Embryonic facial prominence (tissue), 1 donor: ENCODE results near the gene TEC.
"Not testable (repeated sequence)": the region's sequence is repeated elsewhere in the genome, so short reads cannot be mapped to it uniquely, and the experiment has no call there.

Source experiments
- DNase-seq: peaks from one replicate; pipeline ENCODE4 v3.0.0-alpha.2; 2016; ENCODE audit errors: extremely low spot score

The TEC gene

DNA sequence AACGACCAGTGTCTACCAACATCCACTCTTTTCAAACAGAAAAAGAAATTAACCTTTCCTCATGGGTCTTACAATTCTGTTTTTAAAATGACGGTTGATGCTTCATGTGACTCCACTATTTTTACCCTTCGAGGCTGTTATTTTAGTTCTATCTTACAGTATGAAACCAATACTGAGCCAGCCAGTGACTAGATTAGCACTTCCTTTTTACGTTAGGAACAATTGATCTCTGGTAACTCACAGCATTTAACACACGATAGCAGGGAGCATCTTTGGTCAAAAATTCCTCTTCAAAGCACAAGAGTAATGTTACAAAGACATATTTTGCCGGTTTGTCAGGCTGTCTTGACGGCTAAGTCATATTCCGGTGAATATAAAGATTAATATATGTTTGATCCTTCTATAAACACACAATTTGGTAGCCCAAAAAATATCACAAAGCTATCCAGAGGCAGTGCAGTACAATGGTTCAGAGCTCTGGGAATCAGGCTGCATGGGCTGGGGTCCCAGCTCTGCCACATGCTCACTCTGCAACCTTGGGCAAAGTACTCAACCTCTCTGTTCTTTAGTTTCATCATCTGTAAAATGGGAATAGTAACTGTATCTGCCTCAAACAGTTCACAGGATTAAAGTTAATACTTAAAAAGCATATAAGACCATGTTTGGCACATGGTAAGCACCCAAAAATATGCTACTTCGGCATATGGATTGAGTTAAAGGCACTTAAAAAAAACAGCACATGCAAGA, 72.7 kb downstream of the TEC start:
- DNase-seq, result no peak

- DNase-seq, result no peak
Measured at GRCh38 chr4:48195853-48196252, 73.8 kb downstream of the TEC start.

- no peak for DNase-seq
Measured at GRCh38 chr4:48195374-48195773, 74.3 kb downstream of the TEC start.

- DNase-seq, result no peak
Measured at GRCh38 chr4:48194971-48195370, 74.7 kb downstream of the TEC start.

GRCh38 chr4:48193921-48194468, 75.6 kb downstream of the TEC start:
- DNase-seq, result no peak

DNA sequence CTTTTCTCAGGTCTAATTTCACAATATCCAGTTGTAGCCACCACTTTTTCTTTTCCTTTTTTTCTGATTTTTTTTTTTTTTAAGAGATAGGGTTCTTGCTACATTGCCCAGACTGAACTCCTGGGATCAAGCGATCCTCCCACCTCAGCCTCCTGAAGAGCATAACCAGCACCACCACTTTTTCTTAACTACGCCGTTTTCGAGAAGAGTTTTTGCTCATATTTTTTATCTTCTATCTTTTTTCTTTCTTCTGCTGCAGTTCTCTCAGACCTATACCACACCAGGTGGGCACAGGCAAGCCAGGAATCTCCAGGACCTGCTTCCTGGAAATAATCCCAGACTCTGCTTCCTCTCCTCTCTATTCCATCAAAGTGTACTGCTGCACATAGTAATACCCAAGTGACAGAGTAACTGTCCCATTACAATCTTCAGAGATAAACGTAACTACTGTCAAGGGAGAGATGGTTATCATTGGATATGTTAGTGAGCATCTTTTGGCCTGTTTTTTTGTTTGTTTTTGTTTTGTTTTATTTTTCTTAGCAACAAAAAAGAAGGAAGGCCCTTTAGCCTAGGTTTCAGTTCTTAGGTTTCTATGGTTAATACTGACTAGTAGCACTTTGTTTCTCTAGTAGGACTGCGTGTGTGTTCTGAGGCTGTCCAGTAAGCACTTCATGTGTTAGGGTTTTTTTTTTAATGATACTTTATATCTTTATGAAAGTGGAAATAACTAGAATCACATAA, 76.4 kb downstream of the TEC start:
- DNase-seq, result no peak

GRCh38 chr4:48191758-48192157, 77.9 kb downstream of the TEC start:
- DNase-seq, result no peak

DNA sequence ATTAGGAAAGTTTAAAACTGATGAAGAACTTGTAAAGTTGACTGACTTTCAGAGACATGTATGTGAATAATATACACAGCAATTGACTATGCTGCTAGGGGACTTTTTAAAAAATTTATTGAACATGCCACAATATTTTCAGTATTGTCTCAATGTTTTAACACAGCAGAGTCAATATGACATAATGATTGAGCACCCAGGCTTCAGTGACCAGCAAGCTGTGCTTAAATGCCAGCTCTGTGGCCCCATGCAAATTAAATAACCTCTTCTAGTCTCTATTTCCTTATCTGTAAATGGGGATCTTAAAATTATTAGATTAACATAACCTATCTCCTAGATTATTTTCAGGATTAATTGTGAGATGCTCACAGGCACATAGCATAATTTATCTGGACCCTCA, 78.8 kb downstream of the TEC start:
- DNase-seq, result no peak

DNA sequence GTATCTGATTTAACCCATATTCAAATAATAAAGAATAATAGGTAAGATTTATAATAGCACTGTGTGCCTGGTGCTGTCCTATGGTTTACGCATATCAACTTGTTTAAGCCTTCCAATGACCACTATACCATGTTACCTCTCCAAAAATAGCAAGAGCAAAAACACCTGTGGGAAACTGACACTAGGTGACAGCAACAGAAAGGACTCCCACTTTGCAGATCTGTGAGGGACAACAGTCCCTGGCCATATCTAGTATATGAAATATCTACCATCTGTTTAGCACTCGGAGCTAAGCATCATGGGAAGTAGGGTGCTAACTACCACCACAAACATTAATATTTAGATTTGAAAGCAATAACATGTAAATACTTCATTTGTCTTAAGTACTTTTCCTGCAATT, 79.9 kb downstream of the TEC start:
- no peak for DNase-seq

DNA sequence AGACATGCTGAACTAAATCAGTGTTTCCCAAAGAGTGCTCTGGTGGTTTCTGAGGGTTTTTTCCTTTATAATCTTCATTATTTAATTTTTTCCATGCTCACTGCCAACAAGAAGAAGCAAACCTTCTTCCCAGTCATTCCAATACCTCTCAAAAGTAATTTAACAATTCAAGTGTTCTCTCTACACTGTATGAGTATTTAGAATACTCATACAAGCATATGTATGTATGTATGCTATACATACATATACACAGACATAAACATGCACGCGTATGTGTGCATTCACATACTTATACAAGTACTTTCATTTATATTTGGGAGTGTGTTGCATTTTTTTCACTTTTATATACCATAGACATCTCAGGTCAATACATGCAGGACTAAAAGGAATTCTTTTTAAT, 81.2 kb downstream of the TEC start:
- DNase-seq, result no peak

GRCh38 chr4:48187813-48188212, 81.8 kb downstream of the TEC start:
- DNase-seq, result no peak

GRCh38 chr4:48187066-48187465, 82.6 kb downstream of the TEC start:
- DNase-seq, result not testable (repeated sequence)

DNA sequence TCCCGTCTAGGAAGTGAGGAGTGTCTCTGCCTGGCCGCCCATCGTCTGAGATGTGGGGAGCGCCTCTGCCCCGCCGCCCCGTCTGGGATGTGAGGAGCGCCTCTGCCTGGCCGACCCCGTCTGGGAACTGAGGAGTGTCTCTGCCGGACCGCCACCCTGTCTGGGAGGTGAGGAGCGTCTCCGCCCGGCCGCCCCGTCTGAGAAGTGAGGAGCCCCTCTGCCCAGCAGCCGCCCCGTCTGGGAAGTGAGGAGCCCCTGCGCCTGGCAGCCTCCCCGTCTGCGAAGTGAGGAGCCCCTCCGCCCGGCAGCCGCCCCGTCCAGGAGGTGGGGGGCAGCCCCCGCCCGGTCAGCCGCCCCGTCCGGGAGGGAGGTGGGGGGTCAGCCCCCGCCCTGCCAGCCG, 83.2 kb downstream of the TEC start:
- not testable (repeated sequence) for DNase-seq

DNA sequence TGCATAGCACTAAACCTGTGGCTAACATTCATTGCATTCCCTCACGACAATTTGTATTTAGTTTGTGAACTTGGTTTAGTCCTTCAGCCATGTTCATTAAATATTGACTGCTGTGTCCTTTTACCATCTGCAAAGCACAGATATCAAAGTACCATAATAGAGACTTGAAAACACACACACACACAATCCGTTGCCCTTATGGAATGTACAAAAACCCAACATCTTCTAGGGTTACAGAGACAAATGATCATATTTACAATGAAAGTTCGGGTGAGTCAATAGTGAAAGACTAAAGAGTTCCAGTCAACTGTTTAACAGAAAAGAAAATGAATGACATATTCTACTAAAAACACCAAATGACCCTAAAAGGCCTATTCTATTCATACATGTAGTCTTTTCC, 84.8 kb downstream of the TEC start:
- no peak for DNase-seq

DNA sequence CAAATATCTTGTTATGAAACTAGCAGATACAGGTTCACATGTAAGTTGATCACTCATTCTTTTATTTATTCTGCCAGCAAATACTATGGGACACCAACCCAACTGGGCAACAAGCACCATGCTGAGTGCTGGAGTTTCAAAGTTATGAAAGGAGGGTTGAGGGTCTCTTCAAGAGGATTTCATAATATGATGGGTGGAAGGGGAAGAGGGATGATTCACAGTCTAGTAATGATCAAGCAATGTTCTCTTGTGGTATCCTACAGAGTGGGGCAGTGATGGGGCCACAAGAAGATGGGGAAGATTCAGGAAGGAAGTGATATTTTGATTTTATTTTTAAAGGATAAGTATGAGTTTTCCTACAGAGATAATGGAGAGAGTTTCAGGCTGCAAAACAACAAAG, 89.4 kb downstream of the TEC start:
- DNase-seq, result no peak

GRCh38 chr4:48178931-48179330, 90.7 kb downstream of the TEC start:
- no peak for DNase-seq

DNA sequence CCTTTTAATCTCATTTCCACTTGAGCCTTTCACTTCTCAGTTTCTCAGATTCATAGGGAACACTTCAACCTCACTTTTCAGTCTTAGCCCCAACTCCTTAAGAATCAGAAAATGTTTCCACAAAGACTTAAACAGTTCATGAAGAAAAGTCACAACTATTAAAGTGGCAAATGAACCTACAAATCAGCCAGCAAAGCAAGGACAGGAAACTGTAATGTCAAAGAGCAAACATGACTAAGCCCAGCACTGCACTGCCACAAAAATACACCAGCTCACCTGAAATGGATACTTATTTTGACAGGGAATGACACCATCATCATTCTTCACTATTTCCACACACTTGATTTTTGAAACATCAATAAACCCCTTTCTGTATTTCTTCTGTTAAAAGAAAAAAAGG, 93.8 kb downstream of the TEC start:
- DNase-seq, result no peak

DNA sequence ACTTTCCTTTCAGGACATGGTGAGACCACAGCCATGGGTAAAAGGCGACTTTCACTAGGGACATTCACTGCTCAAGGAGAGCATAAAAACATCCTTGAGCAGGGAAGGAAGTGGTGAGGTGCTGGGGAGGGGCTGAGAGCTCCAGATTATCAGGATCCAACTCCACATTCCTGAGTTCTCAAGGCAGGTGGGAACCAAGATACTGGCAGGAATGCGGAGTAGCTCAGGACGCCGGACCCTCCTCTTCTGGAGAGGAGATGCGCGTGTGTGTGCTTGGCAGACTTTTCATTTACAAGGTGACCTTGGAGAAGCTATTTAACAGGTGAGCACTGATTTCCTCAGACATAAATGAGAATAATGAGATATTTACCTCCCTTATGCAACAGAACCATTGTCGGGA, 94.3 kb downstream of the TEC start:
- no peak for DNase-seq

DNA sequence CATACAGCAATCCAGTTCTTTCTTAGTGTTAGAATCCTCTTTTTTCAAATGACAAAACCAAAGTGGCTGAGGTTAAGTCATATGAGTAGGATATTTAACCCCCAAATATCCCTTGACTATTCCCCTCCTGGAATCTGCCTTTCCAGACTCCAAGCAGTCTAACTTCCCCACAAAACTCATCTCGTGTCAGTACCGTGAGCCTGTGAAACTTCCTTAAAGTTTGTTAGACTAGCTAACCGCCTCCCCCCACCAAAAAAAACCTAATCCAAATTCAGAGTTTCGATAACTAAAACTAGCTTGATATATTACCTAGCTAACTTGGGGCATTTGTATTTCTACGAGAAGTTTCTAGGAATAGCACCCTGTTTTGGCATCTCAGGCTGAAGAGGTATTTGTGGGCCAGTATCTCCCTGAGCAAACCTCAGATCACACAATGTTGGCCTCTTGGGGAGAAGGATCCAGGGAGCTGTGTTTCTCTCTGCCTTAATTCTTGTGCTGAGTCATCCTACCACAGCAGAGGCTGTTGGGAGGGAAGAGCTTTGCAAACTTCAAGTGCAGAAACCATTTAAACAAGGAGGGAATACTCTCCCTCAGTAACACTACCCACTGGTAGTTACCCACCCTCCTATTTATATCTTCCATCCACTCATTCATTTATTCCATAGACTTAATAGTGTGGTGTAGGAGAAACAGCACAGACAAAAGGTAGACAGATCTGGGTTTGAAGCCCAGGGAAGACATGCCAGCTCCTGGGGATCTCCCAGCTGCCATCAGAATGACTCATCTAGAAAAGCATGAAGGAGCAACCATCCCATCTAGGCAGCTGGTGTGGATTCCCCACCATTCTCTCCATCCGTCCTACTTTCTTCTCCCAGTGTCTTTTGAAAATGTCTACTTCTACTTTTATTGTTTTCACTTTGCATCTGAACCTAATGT, 96.3 kb downstream of the TEC start:
- no peak for DNase-seq

- DNase-seq, result no peak
Measured at GRCh38 chr4:48172651-48173050, 97.0 kb downstream of the TEC start.

- no peak for DNase-seq
Measured at GRCh38 chr4:48169636-48170035, 100.0 kb downstream of the TEC start.
